SK-N-SH treated with all-trans-retinoic acid at 6 μM for 48 hours (cell line): ENCODE results near the gene MYH15.

Experiments used
- ATAC-seq: fragments of 200-7000 bp; cut with Tn5 transposase; 3 replicates; pipeline ENCODE4 v1.9.1; 2020; ENCODE audit warnings: mild to moderate bottlenecking, moderate library complexity
- BACH2 ChIP-seq: fragments of 250-450 bp; sonication (Bioruptor Pico); IDR thresholded peaks from 2 replicates; pipeline ENCODE4 v1.9.0; 2021; ENCODE audit warnings: mild to moderate bottlenecking, borderline replicate concordance
- CSDC2 ChIP-seq: fragments of 250-450 bp; sonication (Bioruptor Pico); IDR thresholded peaks from 2 replicates; pipeline ENCODE4 v1.5.0; 2020; ENCODE audit warnings: mild to moderate bottlenecking, moderate library complexity
- ESRRG ChIP-seq: fragments of 250-450 bp; sonication (Bioruptor Pico); IDR thresholded peaks from 2 replicates; pipeline ENCODE4 v1.6.1; 2021; ENCODE audit warnings: mild to moderate bottlenecking
- GLIS3 ChIP-seq: fragments of 250-450 bp; sonication (Bioruptor Pico); IDR thresholded peaks from 2 replicates; pipeline ENCODE4 v1.5.0; 2020; ENCODE audit warnings: mild to moderate bottlenecking, moderate library complexity
- ISL1 ChIP-seq: fragments of 250-450 bp; sonication (Bioruptor Pico); IDR thresholded peaks from 2 replicates; pipeline ENCODE4 v2.1.2; 2022; ENCODE audit warnings: mild to moderate bottlenecking, moderate library complexity
- OSR1 ChIP-seq: fragments of 250-450 bp; sonication (Bioruptor Pico); IDR thresholded peaks from 2 replicates; pipeline ENCODE4 v1.8.0; 2022; ENCODE audit warnings: moderate library complexity, mild to moderate bottlenecking, inconsistent platforms
- PPARA ChIP-seq: fragments of 250-450 bp; sonication (Bioruptor Pico); IDR thresholded peaks from 2 replicates; pipeline ENCODE4 v1.5.0; 2020; ENCODE audit warnings: mild to moderate bottlenecking, borderline replicate concordance
- RARB ChIP-seq: fragments of 250-450 bp; sonication (Bioruptor Pico); IDR thresholded peaks from 2 replicates; pipeline ENCODE4 v1.8.0; 2021; ENCODE audit warnings: mild to moderate bottlenecking, moderate library complexity
- SNAI2 ChIP-seq: fragments of 250-450 bp; sonication (Bioruptor Pico); IDR thresholded peaks from 2 replicates; pipeline ENCODE4 v1.5.0; 2020; ENCODE audit warnings: mild to moderate bottlenecking, moderate library complexity
- TCF4 ChIP-seq: fragments of 250-450 bp; sonication (Bioruptor Pico); IDR thresholded peaks from 2 replicates; pipeline ENCODE4 v1.8.0; 2021; ENCODE audit warnings: mild to moderate bottlenecking, moderate library complexity, borderline replicate concordance
- TOX ChIP-seq: fragments of 250-450 bp; sonication (Bioruptor Pico); IDR thresholded peaks from 2 replicates; pipeline ENCODE4 v1.8.0; 2021; ENCODE audit warnings: mild to moderate bottlenecking, moderate library complexity, borderline replicate concordance
- ZC3H10 ChIP-seq: fragments of 250-450 bp; sonication (Bioruptor Pico); IDR thresholded peaks from 2 replicates; pipeline ENCODE4 v1.5.1; 2021; ENCODE audit warnings: mild to moderate bottlenecking, moderate library complexity
- ZFP3 ChIP-seq: fragments of 250-450 bp; sonication (Bioruptor Pico); IDR thresholded peaks from 2 replicates; pipeline ENCODE4 v1.5.0; 2020; ENCODE audit warnings: mild to moderate bottlenecking, moderate library complexity
- ZFP30 ChIP-seq: fragments of 450-650 bp; formaldehyde crosslinking; IDR thresholded peaks from 2 replicates; pipeline ENCODE4 v1.5.0; 2022; ENCODE audit warnings: mild to moderate bottlenecking, moderate library complexity
- ZNF565 ChIP-seq: fragments of 450-650 bp; formaldehyde crosslinking; conservative IDR thresholded peaks from 2 replicates; pipeline ENCODE4 v1.5.0; 2020; ENCODE audit warnings: low read depth, mild to moderate bottlenecking, moderate library complexity
- ZNF70 ChIP-seq: fragments of 450-650 bp; formaldehyde crosslinking; IDR thresholded peaks from 2 replicates; pipeline ENCODE4 v1.5.0; 2020; ENCODE audit warnings: mild to moderate bottlenecking, moderate library complexity
- ZNF8 ChIP-seq: fragments of 450-650 bp; formaldehyde crosslinking; IDR thresholded peaks from 2 replicates; pipeline ENCODE4 v1.5.0; 2020; ENCODE audit warnings: mild to moderate bottlenecking, moderate library complexity
- TF ChIP-seq, protein P1 (sequence below): fragments of 250-450 bp; sonication (Bioruptor Pico); IDR thresholded peaks from 2 replicates; pipeline ENCODE4 v1.5.1; 2020; ENCODE audit warnings: low read depth, mild to moderate bottlenecking, moderate library complexity
- TF ChIP-seq, protein P2 (sequence below): fragments of 250-450 bp; sonication (Bioruptor Pico); IDR thresholded peaks from 2 replicates; pipeline ENCODE4 v1.5.0; 2020; ENCODE audit warnings: mild to moderate bottlenecking, moderate library complexity
- TF ChIP-seq, protein P3 (sequence below): fragments of 250-450 bp; sonication (Bioruptor Pico); IDR thresholded peaks from 2 replicates; pipeline ENCODE4 v1.8.0; 2020; ENCODE audit warnings: mild to moderate bottlenecking, moderate library complexity, borderline replicate concordance
- TF ChIP-seq, protein P4 (sequence below): fragments of 250-450 bp; sonication (Bioruptor Pico); IDR thresholded peaks from 2 replicates; pipeline ENCODE4 v1.5.1; 2021; ENCODE audit warnings: mild to moderate bottlenecking, moderate library complexity

Gene MYH15

DNA sequence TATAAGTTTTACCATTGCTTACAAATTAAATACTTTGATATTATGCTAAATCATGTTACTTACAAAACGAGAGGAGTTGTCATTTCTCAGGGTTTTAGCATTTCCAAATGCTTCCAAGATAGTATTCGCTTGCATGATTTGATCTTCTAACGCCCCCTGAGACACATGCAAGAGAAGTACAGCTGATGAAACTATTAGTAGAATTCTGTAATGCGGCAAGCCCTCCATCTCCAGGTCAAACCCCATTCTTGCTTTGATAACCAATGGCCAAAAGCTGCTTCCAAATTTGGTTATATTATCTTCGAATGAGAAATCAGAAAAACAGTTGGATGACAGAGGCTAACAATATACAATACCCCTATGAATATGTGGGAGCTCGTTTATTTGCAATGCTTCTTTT lies 14.7 kb downstream of the MYH15 start:
- ATAC-seq, result no peak
- TF ChIP-seq, protein P1, sequence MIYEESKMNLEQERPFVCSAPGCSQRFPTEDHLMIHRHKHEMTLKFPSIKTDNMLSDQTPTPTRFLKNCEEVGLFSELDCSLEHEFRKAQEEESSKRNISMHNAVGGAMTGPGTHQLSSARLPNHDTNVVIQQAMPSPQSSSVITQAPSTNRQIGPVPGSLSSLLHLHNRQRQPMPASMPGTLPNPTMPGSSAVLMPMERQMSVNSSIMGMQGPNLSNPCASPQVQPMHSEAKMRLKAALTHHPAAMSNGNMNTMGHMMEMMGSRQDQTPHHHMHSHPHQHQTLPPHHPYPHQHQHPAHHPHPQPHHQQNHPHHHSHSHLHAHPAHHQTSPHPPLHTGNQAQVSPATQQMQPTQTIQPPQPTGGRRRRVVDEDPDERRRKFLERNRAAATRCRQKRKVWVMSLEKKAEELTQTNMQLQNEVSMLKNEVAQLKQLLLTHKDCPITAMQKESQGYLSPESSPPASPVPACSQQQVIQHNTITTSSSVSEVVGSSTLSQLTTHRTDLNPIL (CRISPR knock-in tag), result no peak
- no peak for TF ChIP-seq ZNF565 (CRISPR knock-in tag)
- no peak for TF ChIP-seq BACH2
- TF ChIP-seq, protein P2, sequence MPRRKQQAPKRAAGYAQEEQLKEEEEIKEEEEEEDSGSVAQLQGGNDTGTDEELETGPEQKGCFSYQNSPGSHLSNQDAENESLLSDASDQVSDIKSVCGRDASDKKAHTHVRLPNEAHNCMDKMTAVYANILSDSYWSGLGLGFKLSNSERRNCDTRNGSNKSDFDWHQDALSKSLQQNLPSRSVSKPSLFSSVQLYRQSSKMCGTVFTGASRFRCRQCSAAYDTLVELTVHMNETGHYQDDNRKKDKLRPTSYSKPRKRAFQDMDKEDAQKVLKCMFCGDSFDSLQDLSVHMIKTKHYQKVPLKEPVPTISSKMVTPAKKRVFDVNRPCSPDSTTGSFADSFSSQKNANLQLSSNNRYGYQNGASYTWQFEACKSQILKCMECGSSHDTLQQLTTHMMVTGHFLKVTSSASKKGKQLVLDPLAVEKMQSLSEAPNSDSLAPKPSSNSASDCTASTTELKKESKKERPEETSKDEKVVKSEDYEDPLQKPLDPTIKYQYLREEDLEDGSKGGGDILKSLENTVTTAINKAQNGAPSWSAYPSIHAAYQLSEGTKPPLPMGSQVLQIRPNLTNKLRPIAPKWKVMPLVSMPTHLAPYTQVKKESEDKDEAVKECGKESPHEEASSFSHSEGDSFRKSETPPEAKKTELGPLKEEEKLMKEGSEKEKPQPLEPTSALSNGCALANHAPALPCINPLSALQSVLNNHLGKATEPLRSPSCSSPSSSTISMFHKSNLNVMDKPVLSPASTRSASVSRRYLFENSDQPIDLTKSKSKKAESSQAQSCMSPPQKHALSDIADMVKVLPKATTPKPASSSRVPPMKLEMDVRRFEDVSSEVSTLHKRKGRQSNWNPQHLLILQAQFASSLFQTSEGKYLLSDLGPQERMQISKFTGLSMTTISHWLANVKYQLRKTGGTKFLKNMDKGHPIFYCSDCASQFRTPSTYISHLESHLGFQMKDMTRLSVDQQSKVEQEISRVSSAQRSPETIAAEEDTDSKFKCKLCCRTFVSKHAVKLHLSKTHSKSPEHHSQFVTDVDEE (CRISPR knock-in tag), result no peak
- no peak for TF ChIP-seq ZNF8 (CRISPR knock-in tag)
- TF ChIP-seq RARB (CRISPR knock-in tag), result no peak
- no peak for TF ChIP-seq ISL1 (CRISPR knock-in tag)
- TF ChIP-seq, protein P3, sequence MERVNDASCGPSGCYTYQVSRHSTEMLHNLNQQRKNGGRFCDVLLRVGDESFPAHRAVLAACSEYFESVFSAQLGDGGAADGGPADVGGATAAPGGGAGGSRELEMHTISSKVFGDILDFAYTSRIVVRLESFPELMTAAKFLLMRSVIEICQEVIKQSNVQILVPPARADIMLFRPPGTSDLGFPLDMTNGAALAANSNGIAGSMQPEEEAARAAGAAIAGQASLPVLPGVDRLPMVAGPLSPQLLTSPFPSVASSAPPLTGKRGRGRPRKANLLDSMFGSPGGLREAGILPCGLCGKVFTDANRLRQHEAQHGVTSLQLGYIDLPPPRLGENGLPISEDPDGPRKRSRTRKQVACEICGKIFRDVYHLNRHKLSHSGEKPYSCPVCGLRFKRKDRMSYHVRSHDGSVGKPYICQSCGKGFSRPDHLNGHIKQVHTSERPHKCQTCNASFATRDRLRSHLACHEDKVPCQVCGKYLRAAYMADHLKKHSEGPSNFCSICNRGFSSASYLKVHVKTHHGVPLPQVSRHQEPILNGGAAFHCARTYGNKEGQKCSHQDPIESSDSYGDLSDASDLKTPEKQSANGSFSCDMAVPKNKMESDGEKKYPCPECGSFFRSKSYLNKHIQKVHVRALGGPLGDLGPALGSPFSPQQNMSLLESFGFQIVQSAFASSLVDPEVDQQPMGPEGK (CRISPR knock-in tag), result no peak
- no peak for TF ChIP-seq TOX
- no peak for TF ChIP-seq TCF4
- TF ChIP-seq ESRRG (CRISPR knock-in tag), result no peak
- TF ChIP-seq GLIS3 (CRISPR knock-in tag), result no peak
- no peak for TF ChIP-seq SNAI2
- no peak for TF ChIP-seq ZNF70 (CRISPR knock-in tag)
- no peak for TF ChIP-seq ZFP3 (CRISPR knock-in tag)
- no peak for TF ChIP-seq ZC3H10 (CRISPR knock-in tag)
- no peak for TF ChIP-seq PPARA (CRISPR knock-in tag)
- TF ChIP-seq, protein P4, sequence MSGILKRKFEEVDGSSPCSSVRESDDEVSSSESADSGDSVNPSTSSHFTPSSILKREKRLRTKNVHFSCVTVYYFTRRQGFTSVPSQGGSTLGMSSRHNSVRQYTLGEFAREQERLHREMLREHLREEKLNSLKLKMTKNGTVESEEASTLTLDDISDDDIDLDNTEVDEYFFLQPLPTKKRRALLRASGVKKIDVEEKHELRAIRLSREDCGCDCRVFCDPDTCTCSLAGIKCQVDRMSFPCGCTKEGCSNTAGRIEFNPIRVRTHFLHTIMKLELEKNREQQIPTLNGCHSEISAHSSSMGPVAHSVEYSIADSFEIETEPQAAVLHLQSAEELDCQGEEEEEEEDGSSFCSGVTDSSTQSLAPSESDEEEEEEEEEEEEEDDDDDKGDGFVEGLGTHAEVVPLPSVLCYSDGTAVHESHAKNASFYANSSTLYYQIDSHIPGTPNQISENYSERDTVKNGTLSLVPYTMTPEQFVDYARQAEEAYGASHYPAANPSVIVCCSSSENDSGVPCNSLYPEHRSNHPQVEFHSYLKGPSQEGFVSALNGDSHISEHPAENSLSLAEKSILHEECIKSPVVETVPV (CRISPR knock-in tag), result no peak
- TF ChIP-seq, all 23 proteins: peak for 0

DNA sequence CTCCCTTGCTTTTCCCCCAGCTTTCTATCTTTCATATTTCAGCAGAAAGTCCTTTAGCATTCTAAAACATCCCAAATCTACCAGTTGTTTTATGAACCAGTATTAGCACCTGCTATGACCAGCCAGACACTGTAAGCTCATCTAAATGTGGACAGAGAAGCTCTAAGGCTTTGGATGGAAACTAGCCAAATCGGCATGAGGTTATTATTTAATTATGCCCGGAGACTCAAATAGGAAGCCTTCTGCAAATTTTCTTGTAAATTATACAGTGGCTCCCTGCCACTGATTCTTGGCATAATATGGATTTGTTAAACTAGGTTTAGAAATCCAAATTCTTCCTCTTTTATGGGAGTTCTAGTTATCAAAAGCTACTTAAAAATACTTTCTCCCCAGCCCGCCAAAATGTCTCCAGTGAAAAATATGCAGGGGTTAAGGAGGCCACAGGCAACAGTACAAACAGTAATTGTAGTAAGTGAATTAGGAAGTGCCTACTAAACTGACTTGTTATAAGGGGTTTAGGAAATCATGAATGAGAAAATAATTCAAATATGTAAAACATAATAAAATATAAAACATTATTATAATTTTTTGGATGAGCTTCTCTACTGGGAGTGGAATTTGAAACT lies 15.4 kb downstream of the MYH15 start:
- peak; percentile 72 for ATAC-seq
- peak; percentile 42; the same call in 1 of the 2 replicates for TF ChIP-seq ISL1 (CRISPR knock-in tag)
- no peak for TF ChIP-seq ESRRG (CRISPR knock-in tag)
- TF ChIP-seq SNAI2, result peak; percentile 61; the same call in 1 of the 2 replicates

DNA sequence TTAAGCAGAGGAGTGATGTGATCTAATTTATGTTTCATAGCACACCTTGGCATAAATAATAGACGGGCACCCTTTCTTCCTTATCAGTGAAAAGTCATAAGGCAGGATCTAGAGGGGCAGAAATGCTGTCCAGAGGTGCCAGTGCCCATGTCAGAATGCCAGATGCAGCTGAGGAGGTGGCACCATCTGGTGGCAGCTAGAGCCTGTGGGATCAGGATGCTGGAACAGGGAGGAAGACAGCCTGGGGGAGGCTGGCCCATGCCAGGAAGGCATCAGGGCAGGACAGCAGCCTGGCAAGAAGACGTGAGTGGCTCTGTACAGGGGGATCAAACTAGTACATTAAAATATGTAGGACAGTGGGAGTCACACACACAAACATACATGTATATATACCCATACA lies 16.5 kb downstream of the MYH15 start:
- TF ChIP-seq ZFP30 (CRISPR knock-in tag) (no peak), GLIS3 (CRISPR knock-in tag) (no peak), CSDC2 (CRISPR knock-in tag) (no peak)
- ATAC-seq, result peak; percentile 73

DNA sequence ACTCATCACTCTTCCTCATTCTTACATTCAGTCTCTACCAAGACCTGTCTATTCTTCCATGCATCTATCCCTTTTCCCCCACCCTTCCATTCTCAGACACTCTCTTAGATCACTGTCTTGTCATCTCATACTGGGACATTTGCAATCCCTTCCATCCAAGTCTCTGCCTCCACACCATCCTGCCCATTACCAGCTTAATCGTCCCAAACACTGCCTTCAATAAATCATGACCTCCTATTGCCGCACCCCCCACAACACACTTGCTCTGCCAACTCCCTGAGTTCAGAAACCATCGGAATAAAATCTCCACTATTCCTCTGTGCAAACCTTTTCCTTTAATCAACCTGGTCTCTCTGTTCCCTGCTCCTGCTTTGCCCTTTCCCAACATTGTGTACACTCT lies 18.9 kb downstream of the MYH15 start:
- ATAC-seq, result no peak
- TF ChIP-seq ZFP30 (CRISPR knock-in tag) (no peak), ISL1 (CRISPR knock-in tag) (no peak), TCF4 (no peak), OSR1 (no peak)
- TF ChIP-seq, protein P2 (CRISPR knock-in tag), result no peak
- TF ChIP-seq, all 23 proteins: peak for 0
